GM12878 (cell line): ENCODE data around the gene DDX24. TPM values are rescaled to one million over a fixed set of nuclear protein-coding genes. Genes with fewer than 3 reads are reported as not detected.

ENCODE experiments used
- ATAC-seq: fragments of 200-7000 bp; cut with Tn5 transposase; 3 replicates; pipeline ENCODE4 v1.9.1; 2020; ENCODE audit warnings: mild to moderate bottlenecking, moderate library complexity
- BruUV-seq: library from RNA; stranded (reverse); fragments of 400-500 nt; replicated peaks from 2 replicates; lab custom pipeline; 2021; lab: Mats Ljungman, UMichigan
- CTCF ChIA-PET: fragments of 300-600 bp; sonication (Branson Sonifier 250); formaldehyde crosslinking; extraction: SDS; loops from one replicate; lab custom pipeline; 2021; ENCODE audit warnings: inconsistent platforms; lab: Yijun Ruan, JAX
- POLR2A ChIA-PET: fragments of 350-600 bp; formaldehyde crosslinking; extraction: SDS; loops from one replicate; lab custom pipeline; 2021; ENCODE audit warnings: inconsistent platforms; lab: Charles Lee
- RAD21 ChIA-PET: fragments of 300-600 bp; sonication (Branson Sonifier 250); formaldehyde crosslinking; loops from one replicate; lab custom pipeline; 2023; ENCODE audit warnings: antibody characterized with exemption; ENCODE audit not compliant: unreplicated experiment; lab: Charles Lee
- SMC1A ChIA-PET: fragments of 300-600 bp; sonication (Branson Sonifier 250); formaldehyde crosslinking; loops from one replicate; lab custom pipeline; 2023; ENCODE audit not compliant: unreplicated experiment, uncharacterized antibody; lab: Charles Lee
- DNase-seq: peaks from one replicate; pipeline ENCODE4 v3.0.0-alpha.2; 2011; ENCODE audit warnings: low read depth, low spot score
- FAIRE-seq: peaks from 3 replicates; lab custom pipeline; 2011; peaks lifted over from hg19 to GRCh38; lab: Jason Lieb, UNC
- H2AFZ ChIP-seq: 2 replicates; pipeline ENCODE4 v1.6.0; 2011; ENCODE audit warnings: low read depth, low read length, control low read depth; ENCODE audit not compliant: control insufficient read depth
- H3K27ac ChIP-seq: 2 replicates; pipeline ENCODE4 v1.5.1; 2011; ENCODE audit warnings: control low read depth; ENCODE audit not compliant: control insufficient read depth, insufficient read depth
- H3K27me3 ChIP-seq, 2 experiments: replicated peaks in 1 of 2; 2 replicates each; pipeline versions ENCODE4 v1.6.0 to v1.6.1; 2011; ENCODE audit warnings: low read length in 1 of 2; ENCODE audit not compliant: control insufficient read depth in 2 of 2, insufficient read depth in 2 of 2
- H3K36me3 ChIP-seq, 2 experiments: 2 replicates each; pipeline ENCODE4 v1.5.1; 2011; ENCODE audit warnings: low read length in 1 of 2; ENCODE audit not compliant: control insufficient read depth in 2 of 2, insufficient read depth in 2 of 2
- H3K4me1 ChIP-seq: 2 replicates; pipeline ENCODE4 v1.6.1; 2011; ENCODE audit warnings: mild to moderate bottlenecking, low read length, moderate library complexity, mixed read lengths; ENCODE audit not compliant: control insufficient read depth, insufficient read depth
- H3K4me2 ChIP-seq: 2 replicates; pipeline ENCODE4 v1.6.0; 2011; ENCODE audit warnings: control low read depth; ENCODE audit not compliant: control insufficient read depth, insufficient read depth
- H3K4me3 ChIP-seq: fragments of 200-600 bp; sonication (generic); 2 replicates; pipeline ENCODE4 v1.5.1; 2016
- H3K79me2 ChIP-seq: 2 replicates; pipeline ENCODE4 v1.6.0; 2011; ENCODE audit warnings: low read length; ENCODE audit not compliant: control insufficient read depth, insufficient read depth
- H3K9ac ChIP-seq: 2 replicates; pipeline ENCODE4 v1.8.0; 2011; ENCODE audit warnings: low read length, control low read depth, mixed read lengths; ENCODE audit not compliant: control insufficient read depth, insufficient read depth
- H3K9me3 ChIP-seq: replicated peaks from 3 replicates; pipeline ENCODE4 v1.5.1; 2011; ENCODE audit warnings: mild to moderate bottlenecking, low read length; ENCODE audit not compliant: control insufficient read depth, insufficient read depth
- H4K20me1 ChIP-seq: 2 replicates; pipeline ENCODE4 v1.6.0; 2011; ENCODE audit not compliant: control insufficient read depth, insufficient read depth
- ASH2L ChIP-seq: fragments of 300-600, 200-600 bp; sonication (generic); IDR thresholded peaks from 2 replicates; pipeline ENCODE4 v1.6.1; 2017; ENCODE audit warnings: low read depth, mild to moderate bottlenecking, borderline replicate concordance
- E2F4 ChIP-seq: IDR thresholded peaks from 2 replicates; pipeline ENCODE4 v1.6.1; 2012; ENCODE audit warnings: low read depth, low read length, improper control_type of control experiment
- FOXK2 ChIP-seq: fragments of 450-650 bp; IDR thresholded peaks from 2 replicates; pipeline ENCODE4 v1.6.1; 2017; ENCODE audit warnings: mild to moderate bottlenecking, moderate library complexity
- HDAC2 ChIP-seq: fragments of 200-600 bp; sonication (generic); IDR thresholded peaks from 2 replicates; pipeline ENCODE4 v1.6.1; 2017
- IRF4 ChIP-seq: IDR thresholded peaks from 2 replicates; pipeline ENCODE4 v1.6.1; 2011; ENCODE audit warnings: low read depth, low read length
- NFYA ChIP-seq: IDR thresholded peaks from 2 replicates; pipeline ENCODE4 v1.6.1; 2011; ENCODE audit warnings: low read depth, mild to moderate bottlenecking, low read length, improper control_type of control experiment, borderline replicate concordance
- RFX5 ChIP-seq: IDR thresholded peaks from 2 replicates; pipeline ENCODE4 v1.6.1; 2011; ENCODE audit warnings: low read depth, low read length, improper control_type of control experiment
- SUZ12 ChIP-seq: fragments of 200-600 bp; sonication (generic); IDR thresholded peaks from one replicate; pipeline ENCODE4 v1.6.1; 2018; ENCODE audit warnings: antibody characterized with exemption, mild to moderate bottlenecking; ENCODE audit not compliant: unreplicated experiment
- WGBS: methylation state at CpG from one replicate; pipeline ENCODE4 v1.1.6; 2016; ENCODE audit warnings: low lambda C conversion rate; ENCODE audit not compliant: insufficient replicate concordance, insufficient coverage; ENCODE audit errors: missing lambda C conversion rate; 5-methylcytosine and 5-hydroxymethylcytosine counted together
- in situ Hi-C: fragments of 300-500 bp; cut with MboI; formaldehyde crosslinking; loops from 9 replicates; pipeline ENCODE4 v1.14.3; 2018; ENCODE audit warnings: mixed read lengths
- intact Hi-C: fragments of 100-400 bp; cut with micrococcal nuclease; formaldehyde crosslinking; loops from one replicate; pipeline ENCODE4 v1.14.2; 2022; ENCODE audit not compliant: unreplicated experiment
- polyA plus RNA-seq, 11 experiments: library from polyadenylated mRNA; depleted of rRNA in 4 of 11; unstranded in 6 of 11; stranded (reverse) in 5 of 11; fragments of >200 nt; fragmentation: Nextera tagmentation in 4 of 11; fragmentation: Illumina TruSeq in 1 of 11; extraction: Ambion mirVana in 4 of 11; extraction: Trizol in 1 of 11; gene quantifications; 1 replicate in 1 of 11; 2 replicates in 10 of 11; pipeline versions ENCODE4 v1.2.1 to v1.2.3, GENCODE V29; 2011 to 2016; ENCODE audit warnings: inconsistent platforms in 2 of 11, missing spikeins in 2 of 11, low read depth in 1 of 11
- total RNA-seq, 4 experiments: library from RNA; depleted of rRNA in 3 of 4; stranded (reverse); fragments of >200 nt in 3 of 4; fragmentation: Illumina TruSeq in 1 of 4; extraction: Trizol in 1 of 4; gene quantifications; 2 replicates each; pipeline versions ENCODE4 v1.2.1 to v1.2.3, GENCODE V29; 2013 to 2021
- TF ChIP-seq, protein P1 (sequence below): IDR thresholded peaks from 2 replicates; pipeline ENCODE4 v1.6.1; 2011; ENCODE audit warnings: low read depth, low read length, improper control_type of control experiment, borderline replicate concordance
- TF ChIP-seq, protein P2 (sequence below): fragments of 450-650 bp; IDR thresholded peaks from 2 replicates; pipeline ENCODE4 v1.6.1; 2018; ENCODE audit warnings: borderline replicate concordance, mild to moderate bottlenecking; ENCODE audit not compliant: partially characterized antibody
- TF ChIP-seq, protein P3 (sequence below): fragments of 450-650 bp; IDR thresholded peaks from 2 replicates; pipeline ENCODE4 v1.6.1; 2017; ENCODE audit warnings: low read depth, mild to moderate bottlenecking, moderate library complexity
- TF ChIP-seq, protein P4 (sequence below): IDR thresholded peaks from 2 replicates; pipeline ENCODE4 v1.6.1; 2011; ENCODE audit warnings: borderline replicate concordance, low read depth, mild to moderate bottlenecking, moderate library complexity, mixed read lengths, low read length; ENCODE audit not compliant: insufficient read depth; ENCODE audit errors: extremely low read length

Gene DDX24
- total and polyA plus RNA-seq, 10 of the 15 experiments (the other 5 are each of a cell fraction or from before 2014, with no cell fraction given) = 137 to 266 (median 184) TPM

DNA sequence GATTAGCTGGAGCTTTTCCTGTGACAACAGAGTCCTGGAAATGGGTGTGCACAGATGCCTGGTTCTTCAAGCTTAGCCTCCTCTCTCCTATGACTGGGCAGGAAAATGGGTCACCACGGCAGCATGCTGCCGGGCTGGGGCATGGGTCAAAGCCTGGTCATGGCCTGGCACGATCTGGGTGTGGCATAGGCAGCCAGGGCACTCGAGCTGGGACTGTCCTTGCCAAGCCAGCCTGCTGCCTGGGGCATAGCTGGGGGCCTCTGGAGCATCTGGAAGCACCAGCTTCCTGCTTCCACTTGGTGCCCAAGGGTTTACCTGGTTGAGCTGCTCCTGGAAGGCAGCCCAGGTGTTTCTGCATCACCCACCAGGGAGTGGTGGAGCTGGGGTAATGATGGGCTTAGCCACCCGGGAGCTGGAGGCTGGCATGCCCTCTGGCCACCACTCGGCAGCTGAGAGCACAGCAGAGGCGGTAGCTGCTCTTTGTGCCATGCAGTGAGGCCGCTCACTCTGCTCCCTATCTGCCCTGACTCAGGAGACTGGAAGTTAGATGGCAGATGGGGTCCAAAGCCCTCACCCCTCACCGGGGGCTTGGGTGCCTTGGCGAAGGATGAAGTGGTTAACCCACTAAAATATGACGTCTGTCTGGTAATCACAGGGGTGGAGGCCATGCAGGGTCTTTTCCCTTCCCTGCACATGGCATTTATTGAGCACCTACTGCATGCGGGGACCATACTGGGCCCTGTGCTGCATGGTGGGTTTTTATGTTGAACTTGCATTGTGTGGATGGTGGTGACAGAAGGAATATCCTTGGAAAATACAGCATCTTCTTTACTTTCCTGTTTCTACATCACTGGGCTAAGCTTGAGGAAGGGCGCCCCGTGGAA lies 53.2 kb downstream of the DDX24 start:
- no peaks in the 10 kb centered on the region; the same call in 1 of the 2 replicates for H3K4me1 ChIP-seq
- no peaks in the 10 kb centered on the region for H3K79me2 ChIP-seq
- no peak overlapping the region for H3K9ac ChIP-seq
- WGBS = 44% methylated on average over 14 of the region's 14 CpGs
- SMC1A ChIA-PET = interaction anchor here (1.1 to 2.4 kb wide), 3 partner anchors 18 to 88 kb away, joined by 3 to 7 read pairs (median 4); no protein-coding TSS in a partner anchor
- no peaks in the 10 kb centered on the region for H3K36me3 ChIP-seq
- DNase-seq (no peak), ATAC-seq (no peak), FAIRE-seq (no peak)
- H2AFZ ChIP-seq = no peak overlapping the region
- H3K27me3 ChIP-seq = no peaks in the 10 kb centered on the region
- RAD21 ChIA-PET = interaction anchor here (1.0 to 2.2 kb wide), 4 partner anchors 9 to 152 kb away, joined by 3 to 7 read pairs (median 4); partner anchors contain the start of genes DDX24 and IFI27L1
- no TSS peak for BruUV-seq
- no peak overlapping the region for H3K4me2 ChIP-seq
- in situ Hi-C loops = no loop called here
- no peak overlapping the region for H3K27ac ChIP-seq
- intact Hi-C loops = no loop called here
- no peak overlapping the region for H3K4me3 ChIP-seq
- H4K20me1 ChIP-seq = no peaks in the 10 kb centered on the region
- CTCF ChIA-PET = interaction anchor here (0.8 to 6.8 kb wide), 9 partner anchors 8 to 109 kb away, joined by 3 to 27 read pairs (median 4); no protein-coding TSS in a partner anchor
- POLR2A ChIA-PET = interaction anchor here (1.2 kb wide), 1 partner anchor 18 kb away, joined by 3 read pairs; no protein-coding TSS in a partner anchor
- no peaks in the 10 kb centered on the region for H3K9me3 ChIP-seq
- TF ChIP-seq, protein P1, sequence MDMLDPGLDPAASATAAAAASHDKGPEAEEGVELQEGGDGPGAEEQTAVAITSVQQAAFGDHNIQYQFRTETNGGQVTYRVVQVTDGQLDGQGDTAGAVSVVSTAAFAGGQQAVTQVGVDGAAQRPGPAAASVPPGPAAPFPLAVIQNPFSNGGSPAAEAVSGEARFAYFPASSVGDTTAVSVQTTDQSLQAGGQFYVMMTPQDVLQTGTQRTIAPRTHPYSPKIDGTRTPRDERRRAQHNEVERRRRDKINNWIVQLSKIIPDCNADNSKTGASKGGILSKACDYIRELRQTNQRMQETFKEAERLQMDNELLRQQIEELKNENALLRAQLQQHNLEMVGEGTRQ = no peak
- TF ChIP-seq, protein P2, sequence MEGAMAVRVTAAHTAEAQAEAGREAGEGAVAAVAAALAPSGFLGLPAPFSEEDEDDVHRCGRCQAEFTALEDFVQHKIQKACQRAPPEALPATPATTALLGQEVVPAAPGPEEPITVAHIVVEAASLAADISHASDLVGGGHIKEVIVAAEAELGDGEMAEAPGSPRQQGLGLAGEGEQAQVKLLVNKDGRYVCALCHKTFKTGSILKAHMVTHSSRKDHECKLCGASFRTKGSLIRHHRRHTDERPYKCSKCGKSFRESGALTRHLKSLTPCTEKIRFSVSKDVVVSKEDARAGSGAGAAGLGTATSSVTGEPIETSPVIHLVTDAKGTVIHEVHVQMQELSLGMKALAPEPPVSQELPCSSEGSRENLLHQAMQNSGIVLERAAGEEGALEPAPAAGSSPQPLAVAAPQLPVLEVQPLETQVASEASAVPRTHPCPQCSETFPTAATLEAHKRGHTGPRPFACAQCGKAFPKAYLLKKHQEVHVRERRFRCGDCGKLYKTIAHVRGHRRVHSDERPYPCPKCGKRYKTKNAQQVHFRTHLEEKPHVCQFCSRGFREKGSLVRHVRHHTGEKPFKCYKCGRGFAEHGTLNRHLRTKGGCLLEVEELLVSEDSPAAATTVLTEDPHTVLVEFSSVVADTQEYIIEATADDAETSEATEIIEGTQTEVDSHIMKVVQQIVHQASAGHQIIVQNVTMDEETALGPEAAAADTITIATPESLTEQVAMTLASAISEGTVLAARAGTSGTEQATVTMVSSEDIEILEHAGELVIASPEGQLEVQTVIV = no peak
- TF ChIP-seq, protein P3, sequence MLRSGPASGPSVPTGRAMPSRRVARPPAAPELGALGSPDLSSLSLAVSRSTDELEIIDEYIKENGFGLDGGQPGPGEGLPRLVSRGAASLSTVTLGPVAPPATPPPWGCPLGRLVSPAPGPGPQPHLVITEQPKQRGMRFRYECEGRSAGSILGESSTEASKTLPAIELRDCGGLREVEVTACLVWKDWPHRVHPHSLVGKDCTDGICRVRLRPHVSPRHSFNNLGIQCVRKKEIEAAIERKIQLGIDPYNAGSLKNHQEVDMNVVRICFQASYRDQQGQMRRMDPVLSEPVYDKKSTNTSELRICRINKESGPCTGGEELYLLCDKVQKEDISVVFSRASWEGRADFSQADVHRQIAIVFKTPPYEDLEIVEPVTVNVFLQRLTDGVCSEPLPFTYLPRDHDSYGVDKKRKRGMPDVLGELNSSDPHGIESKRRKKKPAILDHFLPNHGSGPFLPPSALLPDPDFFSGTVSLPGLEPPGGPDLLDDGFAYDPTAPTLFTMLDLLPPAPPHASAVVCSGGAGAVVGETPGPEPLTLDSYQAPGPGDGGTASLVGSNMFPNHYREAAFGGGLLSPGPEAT = no peak
- no peak for TF ChIP-seq SUZ12
- TF ChIP-seq, protein P4, sequence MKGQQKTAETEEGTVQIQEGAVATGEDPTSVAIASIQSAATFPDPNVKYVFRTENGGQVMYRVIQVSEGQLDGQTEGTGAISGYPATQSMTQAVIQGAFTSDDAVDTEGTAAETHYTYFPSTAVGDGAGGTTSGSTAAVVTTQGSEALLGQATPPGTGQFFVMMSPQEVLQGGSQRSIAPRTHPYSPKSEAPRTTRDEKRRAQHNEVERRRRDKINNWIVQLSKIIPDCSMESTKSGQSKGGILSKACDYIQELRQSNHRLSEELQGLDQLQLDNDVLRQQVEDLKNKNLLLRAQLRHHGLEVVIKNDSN = no peak
- TF ChIP-seq FOXK2 = no peak
- no peak for TF ChIP-seq IRF4
- no peak for TF ChIP-seq RFX5
- TF ChIP-seq NFYA = no peak
- no peak for TF ChIP-seq ASH2L
- TF ChIP-seq E2F4 = no peak
- TF ChIP-seq HDAC2 = no peak
